ENCODE data around the gene FBXO42.

FBXO42 gene

GRCh38 chr1:16334655-16335340 lies 17.5 kb downstream of the FBXO42 start:
- Histone ChIP-seq H3K36me3 (ENCODE audit: insufficient read depth, low read length) (peaks cover 2% of the 10 kb centered on the region), H3K4me1 (ENCODE audit: insufficient read depth, low read length) (no peaks in the 10 kb centered on the region), H3K27me3 (ENCODE audit: insufficient read depth, low read length) (no peaks in the 10 kb centered on the region), H2AFZ (ENCODE audit: low read depth, low read length) (no peak overlapping the region), H3K4me3 (ENCODE audit: low read length) (no peak overlapping the region), H3K9me3 (ENCODE audit: low read length) (no peaks in the 10 kb centered on the region)

- H3K27me3 ChIP-seq (ENCODE audit: insufficient read depth, low read length) = no peaks in the 10 kb centered on the region
- no peak overlapping the region for H2AFZ ChIP-seq (ENCODE audit: low read depth, low read length)
These were observed 25.4 kb downstream of the FBXO42 start for GRCh38 chr1:16326833-16327404.

GRCh38 chr1:16324456-16324890 lies 27.8 kb downstream of the FBXO42 start:
- H3K36me3 ChIP-seq (ENCODE audit: insufficient read depth, low read length) = peaks cover 14% of the 10 kb centered on the region
- H3K4me3 ChIP-seq (ENCODE audit: low read length) = no peak overlapping the region
- no peaks in the 10 kb centered on the region for H3K4me1 ChIP-seq (ENCODE audit: insufficient read depth, low read length)
- no peaks in the 10 kb centered on the region for H3K27me3 ChIP-seq (ENCODE audit: insufficient read depth, low read length)
- no peak overlapping the region for H2AFZ ChIP-seq (ENCODE audit: low read depth, low read length)
- H3K9me3 ChIP-seq (ENCODE audit: low read length) = no peaks in the 10 kb centered on the region

More at GRCh38 chr1:16326833-16327404, 25.4 kb downstream of the FBXO42 start:
- peaks cover 14% of the 10 kb centered on the region for H3K36me3 ChIP-seq (ENCODE audit: insufficient read depth, low read length)
- no peaks in the 10 kb centered on the region for H3K4me1 ChIP-seq (ENCODE audit: insufficient read depth, low read length)
- no peak overlapping the region for H3K4me3 ChIP-seq (ENCODE audit: low read length)
- H3K9me3 ChIP-seq (ENCODE audit: low read length) = no peaks in the 10 kb centered on the region

GRCh38 chr1:16321176-16321867 lies 31.0 kb downstream of the FBXO42 start:
- Histone ChIP-seq H3K27me3 (ENCODE audit: insufficient read depth, low read length) (no peaks in the 10 kb centered on the region), H3K4me3 (ENCODE audit: low read length) (no peak overlapping the region), H3K4me1 (ENCODE audit: insufficient read depth, low read length) (no peaks in the 10 kb centered on the region), H3K9me3 (ENCODE audit: low read length) (no peaks in the 10 kb centered on the region), H3K36me3 (ENCODE audit: insufficient read depth, low read length) (peaks cover 4% of the 10 kb centered on the region), H2AFZ (ENCODE audit: low read depth, low read length) (no peak overlapping the region)

- H3K9me3 ChIP-seq (ENCODE audit: low read length) = no peaks in the 10 kb centered on the region
- no peaks in the 10 kb centered on the region for H3K27me3 ChIP-seq (ENCODE audit: insufficient read depth, low read length)
- H3K4me3 ChIP-seq (ENCODE audit: low read length) = no peak overlapping the region
- H3K4me1 ChIP-seq (ENCODE audit: insufficient read depth, low read length) = no peaks in the 10 kb centered on the region
- peaks cover 18% of the 10 kb centered on the region for H3K36me3 ChIP-seq (ENCODE audit: insufficient read depth, low read length)
- no peak overlapping the region for H2AFZ ChIP-seq (ENCODE audit: low read depth, low read length)
These were observed 33.7 kb downstream of the FBXO42 start for GRCh38 chr1:16318555-16318954.

- no peak overlapping the region for H3K4me3 ChIP-seq (ENCODE audit: low read length)
- H3K36me3 ChIP-seq (ENCODE audit: insufficient read depth, low read length) = peaks cover 39% of the 10 kb centered on the region
These were observed 36.8 kb downstream of the FBXO42 start for GRCh38 chr1:16315437-16315836.

GRCh38 chr1:16307222-16307621 lies 45.1 kb downstream of the FBXO42 start:
- Histone ChIP-seq H3K4me1 (ENCODE audit: insufficient read depth, low read length) (no peaks in the 10 kb centered on the region), H3K4me3 (ENCODE audit: low read length) (no peak overlapping the region), H3K36me3 (ENCODE audit: insufficient read depth, low read length) (peaks cover 63% of the 10 kb centered on the region), H3K27me3 (ENCODE audit: insufficient read depth, low read length) (no peaks in the 10 kb centered on the region), H2AFZ (ENCODE audit: low read depth, low read length) (no peak overlapping the region), H3K9me3 (ENCODE audit: low read length) (no peaks in the 10 kb centered on the region)

More at GRCh38 chr1:16315437-16315836, 36.8 kb downstream of the FBXO42 start:
- Histone ChIP-seq H3K27me3 (ENCODE audit: insufficient read depth, low read length) (no peaks in the 10 kb centered on the region), H3K4me1 (ENCODE audit: insufficient read depth, low read length) (no peaks in the 10 kb centered on the region), H2AFZ (ENCODE audit: low read depth, low read length) (no peak overlapping the region), H3K9me3 (ENCODE audit: low read length) (no peaks in the 10 kb centered on the region)

- peaks cover 54% of the 10 kb centered on the region for H3K36me3 ChIP-seq (ENCODE audit: insufficient read depth, low read length)
- H3K4me1 ChIP-seq (ENCODE audit: insufficient read depth, low read length) = no peaks in the 10 kb centered on the region
- no peaks in the 10 kb centered on the region for H3K9me3 ChIP-seq (ENCODE audit: low read length)
- no peaks in the 10 kb centered on the region for H3K27me3 ChIP-seq (ENCODE audit: insufficient read depth, low read length)
- no peak overlapping the region for H3K4me3 ChIP-seq (ENCODE audit: low read length)
- no peak overlapping the region for H2AFZ ChIP-seq (ENCODE audit: low read depth, low read length)
These were observed 49.3 kb downstream of the FBXO42 start for GRCh38 chr1:16302709-16303627.

GRCh38 chr1:16300436-16300835 lies 51.8 kb downstream of the FBXO42 start:
- Histone ChIP-seq H3K4me1 (ENCODE audit: insufficient read depth, low read length) (no peaks in the 10 kb centered on the region), H2AFZ (ENCODE audit: low read depth, low read length) (no peak overlapping the region), H3K9me3 (ENCODE audit: low read length) (no peaks in the 10 kb centered on the region), H3K36me3 (ENCODE audit: insufficient read depth, low read length) (peaks cover 44% of the 10 kb centered on the region), H3K4me3 (ENCODE audit: low read length) (no peak overlapping the region), H3K27me3 (ENCODE audit: insufficient read depth, low read length) (no peaks in the 10 kb centered on the region)

- no peaks in the 10 kb centered on the region for H3K27me3 ChIP-seq (ENCODE audit: insufficient read depth, low read length)
These were observed 53.6 kb downstream of the FBXO42 start for GRCh38 chr1:16298653-16299052.

GRCh38 chr1:16296643-16297042 lies 55.6 kb downstream of the FBXO42 start:
- Histone ChIP-seq H3K9me3 (ENCODE audit: low read length) (no peaks in the 10 kb centered on the region), H3K4me1 (ENCODE audit: insufficient read depth, low read length) (peaks cover 5% of the 10 kb centered on the region), H2AFZ (ENCODE audit: low read depth, low read length) (no peak overlapping the region), H3K4me3 (ENCODE audit: low read length) (no peak overlapping the region), H3K27me3 (ENCODE audit: insufficient read depth, low read length) (no peaks in the 10 kb centered on the region), H3K36me3 (ENCODE audit: insufficient read depth, low read length) (peaks cover 48% of the 10 kb centered on the region)

More at GRCh38 chr1:16298653-16299052, 53.6 kb downstream of the FBXO42 start:
- Histone ChIP-seq H3K4me3 (ENCODE audit: low read length) (no peak overlapping the region), H2AFZ (ENCODE audit: low read depth, low read length) (no peak overlapping the region), H3K4me1 (ENCODE audit: insufficient read depth, low read length) (peaks cover 5% of the 10 kb centered on the region), H3K9me3 (ENCODE audit: low read length) (no peaks in the 10 kb centered on the region), H3K36me3 (ENCODE audit: insufficient read depth, low read length) (peaks cover 45% of the 10 kb centered on the region)

GRCh38 chr1:16294219-16295212 lies 57.8 kb downstream of the FBXO42 start:
- no peak overlapping the region for H3K4me3 ChIP-seq (ENCODE audit: low read length)
- peaks cover 5% of the 10 kb centered on the region for H3K4me1 ChIP-seq (ENCODE audit: insufficient read depth, low read length)
- H2AFZ ChIP-seq (ENCODE audit: low read depth, low read length) = no peak overlapping the region
- peaks cover 50% of the 10 kb centered on the region for H3K36me3 ChIP-seq (ENCODE audit: insufficient read depth, low read length)
- H3K9me3 ChIP-seq (ENCODE audit: low read length) = no peaks in the 10 kb centered on the region
- no peaks in the 10 kb centered on the region for H3K27me3 ChIP-seq (ENCODE audit: insufficient read depth, low read length)

Measured in neuron (in vitro differentiated cells).